ENCODE data around the gene RTN1. TPM values are rescaled to one million over a fixed set of nuclear protein-coding genes. Genes with fewer than 3 reads are reported as not detected.

Gene RTN1
- total and polyA plus RNA-seq, 2 experiments from 2014 or later = 4.2 to 4.3 TPM

DNA sequence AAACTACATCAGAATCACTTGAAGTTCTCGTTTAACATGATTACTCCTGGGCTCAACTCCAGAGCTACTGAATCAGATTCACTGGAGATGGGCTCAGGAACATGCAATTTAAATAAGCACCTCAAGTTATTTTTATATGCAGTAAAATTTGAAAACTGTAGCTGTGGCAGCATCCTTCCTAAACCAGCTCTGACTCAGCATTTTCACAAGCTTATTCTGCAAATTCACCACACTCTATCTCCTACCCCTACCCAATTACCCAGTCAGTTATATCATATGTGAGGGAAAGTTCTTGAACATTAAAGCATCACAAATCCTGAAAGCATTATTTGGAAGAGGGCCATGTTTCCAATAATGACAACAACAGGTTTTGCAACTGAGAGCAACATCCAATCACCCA is 25.1 kb upstream of the RTN1 start:
- H3K27ac ChIP-seq (ENCODE audit: low read depth) = no peak overlapping the region
- H3K4me1 Mint-ChIP-seq = no peaks in the 10 kb centered on the region
- DNase-seq (ENCODE audit: low spot score) (no peak), ATAC-seq (no peak)
- H3K36me3 ChIP-seq (ENCODE audit: insufficient read depth) = no peaks in the 10 kb centered on the region
- no peaks in the 10 kb centered on the region for H3K27me3 ChIP-seq (ENCODE audit: insufficient read depth)
- H4K20me1 ChIP-seq (replicated peaks; ENCODE audit: insufficient read depth) = no peaks in the 10 kb centered on the region
- H3K79me2 ChIP-seq (replicated peaks; ENCODE audit: insufficient read depth) = no peaks in the 10 kb centered on the region
- no peak overlapping the region for H3K4me2 ChIP-seq
- no peak overlapping the region for H3K4me3 Mint-ChIP-seq
- H3K36me3 Mint-ChIP-seq (ENCODE audit: low read depth) = no peaks in the 10 kb centered on the region
- H3K27ac Mint-ChIP-seq = peak overlapping the region; percentile 21; the same call in 1 of the 2 replicates
- H3K4me1 ChIP-seq (ENCODE audit: insufficient read depth) = no peaks in the 10 kb centered on the region
- no peaks in the 10 kb centered on the region for H3F3A ChIP-seq (replicated peaks; ENCODE audit: low read depth)
- H3K27me3 Mint-ChIP-seq (ENCODE audit: insufficient read depth, low read depth, poor library complexity) = no peaks in the 10 kb centered on the region
- no peak overlapping the region for H3K4me3 ChIP-seq
- no peaks in the 10 kb centered on the region for H3K9me3 Mint-ChIP-seq
- no peaks in the 10 kb centered on the region for H3K9me2 ChIP-seq (ENCODE audit: insufficient read depth)
- TF ChIP-seq STAT1 (IDR thresholded peaks at IDR 0.05; ENCODE audit: unreplicated experiment) = no peak
- no peak for TF ChIP-seq EZH2phosphoT487 (IDR thresholded peaks at IDR 0.05; ENCODE audit: unreplicated experiment)
- TF ChIP-seq CTCF (conservative IDR thresholded peaks at IDR 0.05; ENCODE audit: low read depth in 2 of 2) = no peak
- H2AFZ ChIP-seq = no peak overlapping the region

- no peak overlapping the region for H3K4me3 ChIP-seq
- H3K4me1 ChIP-seq (ENCODE audit: insufficient read depth) = no peaks in the 10 kb centered on the region
- H3K4me1 Mint-ChIP-seq = no peaks in the 10 kb centered on the region
- no peak overlapping the region for H3K4me3 Mint-ChIP-seq
- H3K36me3 ChIP-seq (ENCODE audit: insufficient read depth) = no peaks in the 10 kb centered on the region
- no peak overlapping the region for H3K27ac Mint-ChIP-seq
- H3K27me3 Mint-ChIP-seq (ENCODE audit: insufficient read depth, low read depth, poor library complexity) = peaks cover 2% of the 10 kb centered on the region
- H3K79me2 ChIP-seq (replicated peaks; ENCODE audit: insufficient read depth) = no peaks in the 10 kb centered on the region
- no peaks in the 10 kb centered on the region for H3K9me2 ChIP-seq (ENCODE audit: insufficient read depth)
- no peaks in the 10 kb centered on the region for H3K9me3 Mint-ChIP-seq
- H3F3A ChIP-seq (replicated peaks; ENCODE audit: low read depth) = no peaks in the 10 kb centered on the region
- DNase-seq (ENCODE audit: low spot score) (no peak), ATAC-seq (no peak)
- H3K27ac ChIP-seq (ENCODE audit: low read depth) = no peak overlapping the region
- H3K36me3 Mint-ChIP-seq (ENCODE audit: low read depth) = no peaks in the 10 kb centered on the region
- H4K20me1 ChIP-seq (replicated peaks; ENCODE audit: insufficient read depth) = no peaks in the 10 kb centered on the region
- H2AFZ ChIP-seq = no peak overlapping the region
- no peak overlapping the region for H3K4me2 ChIP-seq
- H3K27me3 ChIP-seq (ENCODE audit: insufficient read depth) = no peaks in the 10 kb centered on the region
- no peak for TF ChIP-seq POLR2AphosphoS5 (IDR thresholded peaks at IDR 0.05; ENCODE audit: low read depth)
- TF ChIP-seq CREB1 (CRISPR knock-in tag; IDR thresholded peaks at IDR 0.05; ENCODE audit: low read depth) = no peak
- TF ChIP-seq, protein P1, sequence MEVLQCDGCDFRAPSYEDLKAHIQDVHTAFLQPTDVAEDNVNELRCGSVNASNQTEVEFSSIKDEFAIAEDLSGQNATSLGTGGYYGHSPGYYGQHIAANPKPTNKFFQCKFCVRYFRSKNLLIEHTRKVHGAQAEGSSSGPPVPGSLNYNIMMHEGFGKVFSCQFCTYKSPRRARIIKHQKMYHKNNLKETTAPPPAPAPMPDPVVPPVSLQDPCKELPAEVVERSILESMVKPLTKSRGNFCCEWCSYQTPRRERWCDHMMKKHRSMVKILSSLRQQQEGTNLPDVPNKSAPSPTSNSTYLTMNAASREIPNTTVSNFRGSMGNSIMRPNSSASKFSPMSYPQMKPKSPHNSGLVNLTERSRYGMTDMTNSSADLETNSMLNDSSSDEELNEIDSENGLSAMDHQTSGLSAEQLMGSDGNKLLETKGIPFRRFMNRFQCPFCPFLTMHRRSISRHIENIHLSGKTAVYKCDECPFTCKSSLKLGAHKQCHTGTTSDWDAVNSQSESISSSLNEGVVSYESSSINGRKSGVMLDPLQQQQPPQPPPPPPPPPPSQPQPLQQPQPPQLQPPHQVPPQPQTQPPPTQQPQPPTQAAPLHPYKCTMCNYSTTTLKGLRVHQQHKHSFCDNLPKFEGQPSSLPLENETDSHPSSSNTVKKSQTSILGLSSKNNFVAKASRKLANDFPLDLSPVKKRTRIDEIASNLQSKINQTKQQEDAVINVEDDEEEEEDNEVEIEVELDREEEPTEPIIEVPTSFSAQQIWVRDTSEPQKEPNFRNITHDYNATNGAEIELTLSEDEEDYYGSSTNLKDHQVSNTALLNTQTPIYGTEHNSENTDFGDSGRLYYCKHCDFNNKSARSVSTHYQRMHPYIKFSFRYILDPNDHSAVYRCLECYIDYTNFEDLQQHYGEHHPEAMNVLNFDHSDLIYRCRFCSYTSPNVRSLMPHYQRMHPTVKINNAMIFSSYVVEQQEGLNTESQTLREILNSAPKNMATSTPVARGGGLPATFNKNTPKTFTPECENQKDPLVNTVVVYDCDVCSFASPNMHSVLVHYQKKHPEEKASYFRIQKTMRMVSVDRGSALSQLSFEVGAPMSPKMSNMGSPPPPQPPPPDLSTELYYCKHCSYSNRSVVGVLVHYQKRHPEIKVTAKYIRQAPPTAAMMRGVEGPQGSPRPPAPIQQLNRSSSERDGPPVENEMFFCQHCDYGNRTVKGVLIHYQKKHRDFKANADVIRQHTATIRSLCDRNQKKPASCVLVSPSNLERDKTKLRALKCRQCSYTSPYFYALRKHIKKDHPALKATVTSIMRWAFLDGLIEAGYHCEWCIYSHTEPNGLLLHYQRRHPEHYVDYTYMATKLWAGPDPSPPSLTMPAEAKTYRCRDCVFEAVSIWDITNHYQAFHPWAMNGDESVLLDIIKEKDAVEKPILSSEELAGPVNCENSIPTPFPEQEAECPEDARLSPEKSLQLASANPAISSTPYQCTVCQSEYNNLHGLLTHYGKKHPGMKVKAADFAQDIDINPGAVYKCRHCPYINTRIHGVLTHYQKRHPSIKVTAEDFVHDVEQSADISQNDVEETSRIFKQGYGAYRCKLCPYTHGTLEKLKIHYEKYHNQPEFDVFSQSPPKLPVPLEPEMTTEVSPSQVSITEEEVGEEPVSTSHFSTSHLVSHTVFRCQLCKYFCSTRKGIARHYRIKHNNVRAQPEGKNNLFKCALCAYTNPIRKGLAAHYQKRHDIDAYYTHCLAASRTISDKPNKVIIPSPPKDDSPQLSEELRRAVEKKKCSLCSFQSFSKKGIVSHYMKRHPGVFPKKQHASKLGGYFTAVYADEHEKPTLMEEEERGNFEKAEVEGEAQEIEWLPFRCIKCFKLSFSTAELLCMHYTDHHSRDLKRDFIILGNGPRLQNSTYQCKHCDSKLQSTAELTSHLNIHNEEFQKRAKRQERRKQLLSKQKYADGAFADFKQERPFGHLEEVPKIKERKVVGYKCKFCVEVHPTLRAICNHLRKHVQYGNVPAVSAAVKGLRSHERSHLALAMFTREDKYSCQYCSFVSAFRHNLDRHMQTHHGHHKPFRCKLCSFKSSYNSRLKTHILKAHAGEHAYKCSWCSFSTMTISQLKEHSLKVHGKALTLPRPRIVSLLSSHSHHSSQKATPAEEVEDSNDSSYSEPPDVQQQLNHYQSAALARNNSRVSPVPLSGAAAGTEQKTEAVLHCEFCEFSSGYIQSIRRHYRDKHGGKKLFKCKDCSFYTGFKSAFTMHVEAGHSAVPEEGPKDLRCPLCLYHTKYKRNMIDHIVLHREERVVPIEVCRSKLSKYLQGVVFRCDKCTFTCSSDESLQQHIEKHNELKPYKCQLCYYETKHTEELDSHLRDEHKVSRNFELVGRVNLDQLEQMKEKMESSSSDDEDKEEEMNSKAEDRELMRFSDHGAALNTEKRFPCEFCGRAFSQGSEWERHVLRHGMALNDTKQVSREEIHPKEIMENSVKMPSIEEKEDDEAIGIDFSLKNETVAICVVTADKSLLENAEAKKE (CRISPR knock-in tag; IDR thresholded peaks at IDR 0.05) = no peak
- TF ChIP-seq STAT1 (IDR thresholded peaks at IDR 0.05; ENCODE audit: unreplicated experiment) = no peak
- no peak for TF ChIP-seq ZNF331 (CRISPR knock-in tag; IDR thresholded peaks at IDR 0.05; ENCODE audit: low read depth)
- TF ChIP-seq, protein P2, sequence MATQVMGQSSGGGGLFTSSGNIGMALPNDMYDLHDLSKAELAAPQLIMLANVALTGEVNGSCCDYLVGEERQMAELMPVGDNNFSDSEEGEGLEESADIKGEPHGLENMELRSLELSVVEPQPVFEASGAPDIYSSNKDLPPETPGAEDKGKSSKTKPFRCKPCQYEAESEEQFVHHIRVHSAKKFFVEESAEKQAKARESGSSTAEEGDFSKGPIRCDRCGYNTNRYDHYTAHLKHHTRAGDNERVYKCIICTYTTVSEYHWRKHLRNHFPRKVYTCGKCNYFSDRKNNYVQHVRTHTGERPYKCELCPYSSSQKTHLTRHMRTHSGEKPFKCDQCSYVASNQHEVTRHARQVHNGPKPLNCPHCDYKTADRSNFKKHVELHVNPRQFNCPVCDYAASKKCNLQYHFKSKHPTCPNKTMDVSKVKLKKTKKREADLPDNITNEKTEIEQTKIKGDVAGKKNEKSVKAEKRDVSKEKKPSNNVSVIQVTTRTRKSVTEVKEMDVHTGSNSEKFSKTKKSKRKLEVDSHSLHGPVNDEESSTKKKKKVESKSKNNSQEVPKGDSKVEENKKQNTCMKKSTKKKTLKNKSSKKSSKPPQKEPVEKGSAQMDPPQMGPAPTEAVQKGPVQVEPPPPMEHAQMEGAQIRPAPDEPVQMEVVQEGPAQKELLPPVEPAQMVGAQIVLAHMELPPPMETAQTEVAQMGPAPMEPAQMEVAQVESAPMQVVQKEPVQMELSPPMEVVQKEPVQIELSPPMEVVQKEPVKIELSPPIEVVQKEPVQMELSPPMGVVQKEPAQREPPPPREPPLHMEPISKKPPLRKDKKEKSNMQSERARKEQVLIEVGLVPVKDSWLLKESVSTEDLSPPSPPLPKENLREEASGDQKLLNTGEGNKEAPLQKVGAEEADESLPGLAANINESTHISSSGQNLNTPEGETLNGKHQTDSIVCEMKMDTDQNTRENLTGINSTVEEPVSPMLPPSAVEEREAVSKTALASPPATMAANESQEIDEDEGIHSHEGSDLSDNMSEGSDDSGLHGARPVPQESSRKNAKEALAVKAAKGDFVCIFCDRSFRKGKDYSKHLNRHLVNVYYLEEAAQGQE (IDR thresholded peaks at IDR 0.05; ENCODE audit: unreplicated experiment) = no peak
- TF ChIP-seq NANOG (IDR thresholded peaks at IDR 0.05; ENCODE audit: borderline replicate concordance) = no peak
- no peak for TF ChIP-seq EZH2 (IDR thresholded peaks at IDR 0.05; ENCODE audit: low read depth, unreplicated experiment)
These were observed 20.1 kb upstream of the RTN1 start for GRCh38 chr14:59890676-59891075.
